GM10266 (cell line): ENCODE data around the gene CCDC175.
A peak's percentile ranks its signal among the peaks of the same experiment; 100 is the strongest.

Experiments used
- DNase-seq: peaks from one replicate; pipeline ENCODE4 v3.0.0; 2012; ENCODE audit errors: extremely low spot score
- TF ChIP-seq, protein P1 (sequence below): IDR thresholded peaks from 2 replicates; pipeline ENCODE4 v1.5.1; 2012; ENCODE audit warnings: mild to moderate bottlenecking, low read depth; ENCODE audit not compliant: control insufficient read depth, insufficient read depth; ENCODE audit errors: missing control alignments

The CCDC175 gene

DNA sequence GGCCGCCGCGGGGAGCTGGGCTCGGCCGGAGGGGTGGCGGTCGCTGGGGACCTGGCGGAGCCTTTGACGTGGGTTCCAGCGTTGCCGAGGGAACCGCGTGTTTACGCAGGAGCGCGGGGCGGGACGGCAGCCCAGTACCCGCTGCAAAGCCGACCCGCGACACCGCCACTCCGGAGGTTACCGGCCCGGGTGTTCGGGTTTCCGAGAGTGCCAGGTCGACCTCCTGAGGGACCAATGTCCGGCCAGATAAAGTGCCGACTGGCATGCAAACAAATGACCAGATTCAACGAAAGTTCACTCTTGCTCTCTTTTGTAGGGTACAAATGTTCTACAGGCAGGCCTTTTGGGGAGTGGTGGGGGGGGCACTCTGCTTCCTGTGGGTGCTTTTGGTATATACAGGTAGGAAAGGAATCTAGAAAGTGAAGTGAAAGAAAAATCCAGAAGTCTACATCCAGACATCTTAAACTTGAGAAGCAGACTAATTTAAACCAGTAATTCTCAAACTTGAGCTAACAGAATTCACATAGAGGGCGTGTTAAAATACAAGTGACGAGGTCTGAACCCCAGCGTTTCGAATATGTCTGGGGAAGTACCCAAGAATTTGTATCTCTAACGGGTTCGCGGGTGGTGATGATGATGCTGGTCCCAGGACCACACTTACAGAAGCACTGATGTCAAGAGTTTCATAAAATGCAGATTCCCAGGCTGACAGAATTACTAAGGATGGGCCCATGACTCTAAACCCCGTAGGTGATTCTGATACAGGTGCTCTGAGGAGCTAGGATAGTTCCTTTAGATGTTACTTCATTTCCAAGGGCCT is 111.1 kb downstream of the CCDC175 start, which contains the start of gene GPR135:
Gene GPR135, minus strand, starts transcription at position 65 of the 820 bp plus-strand sequence. CDS start 154 bp downstream, outside the sequence.
- TF ChIP-seq, protein P1, sequence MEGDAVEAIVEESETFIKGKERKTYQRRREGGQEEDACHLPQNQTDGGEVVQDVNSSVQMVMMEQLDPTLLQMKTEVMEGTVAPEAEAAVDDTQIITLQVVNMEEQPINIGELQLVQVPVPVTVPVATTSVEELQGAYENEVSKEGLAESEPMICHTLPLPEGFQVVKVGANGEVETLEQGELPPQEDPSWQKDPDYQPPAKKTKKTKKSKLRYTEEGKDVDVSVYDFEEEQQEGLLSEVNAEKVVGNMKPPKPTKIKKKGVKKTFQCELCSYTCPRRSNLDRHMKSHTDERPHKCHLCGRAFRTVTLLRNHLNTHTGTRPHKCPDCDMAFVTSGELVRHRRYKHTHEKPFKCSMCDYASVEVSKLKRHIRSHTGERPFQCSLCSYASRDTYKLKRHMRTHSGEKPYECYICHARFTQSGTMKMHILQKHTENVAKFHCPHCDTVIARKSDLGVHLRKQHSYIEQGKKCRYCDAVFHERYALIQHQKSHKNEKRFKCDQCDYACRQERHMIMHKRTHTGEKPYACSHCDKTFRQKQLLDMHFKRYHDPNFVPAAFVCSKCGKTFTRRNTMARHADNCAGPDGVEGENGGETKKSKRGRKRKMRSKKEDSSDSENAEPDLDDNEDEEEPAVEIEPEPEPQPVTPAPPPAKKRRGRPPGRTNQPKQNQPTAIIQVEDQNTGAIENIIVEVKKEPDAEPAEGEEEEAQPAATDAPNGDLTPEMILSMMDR = no peak
- no peak for DNase-seq

DNA sequence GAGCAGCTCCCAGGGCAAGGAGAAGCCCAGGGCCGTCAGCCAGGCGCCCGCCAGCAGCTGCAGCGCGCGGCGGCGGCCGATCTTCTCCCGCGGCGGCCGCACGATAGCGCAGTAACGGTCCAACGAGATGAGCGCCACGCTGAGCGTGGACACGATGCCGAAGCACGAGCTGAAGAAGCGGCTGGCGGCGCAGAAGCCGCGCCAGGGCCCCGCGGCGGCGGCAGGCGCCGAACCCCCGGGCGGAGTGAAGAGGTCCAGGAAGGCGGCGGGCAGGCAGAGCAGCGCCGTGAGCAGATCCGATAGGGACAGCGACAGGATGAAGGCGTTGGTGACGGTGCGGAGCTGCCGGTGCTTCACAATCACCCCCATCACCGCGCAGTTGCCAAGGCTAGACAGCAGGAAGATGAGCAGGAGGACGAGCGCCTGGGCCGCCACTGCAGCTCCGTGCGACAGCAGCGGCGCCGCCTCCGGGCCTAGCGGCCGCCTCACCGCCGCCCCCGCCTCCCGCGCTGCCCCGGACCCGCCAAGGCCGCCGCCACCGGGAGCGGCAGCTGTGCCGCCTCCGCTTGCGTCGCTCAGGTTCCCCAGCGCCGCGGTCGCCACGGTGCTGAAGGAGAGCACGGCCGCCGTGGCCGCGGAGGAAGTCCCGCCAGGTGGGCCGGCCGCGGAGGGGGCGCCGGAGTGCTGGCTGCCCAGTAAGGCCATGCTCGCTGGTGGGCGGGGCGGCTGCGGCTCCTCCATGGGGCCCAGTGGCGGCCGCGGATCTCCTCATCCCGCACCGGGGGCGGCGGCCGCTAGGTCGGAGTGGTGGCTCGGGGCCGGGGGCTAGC is 111.9 kb downstream of the CCDC175 start:
- TF ChIP-seq, protein P1 = peak; percentile 1
- peak; percentile 82 for DNase-seq

DNA sequence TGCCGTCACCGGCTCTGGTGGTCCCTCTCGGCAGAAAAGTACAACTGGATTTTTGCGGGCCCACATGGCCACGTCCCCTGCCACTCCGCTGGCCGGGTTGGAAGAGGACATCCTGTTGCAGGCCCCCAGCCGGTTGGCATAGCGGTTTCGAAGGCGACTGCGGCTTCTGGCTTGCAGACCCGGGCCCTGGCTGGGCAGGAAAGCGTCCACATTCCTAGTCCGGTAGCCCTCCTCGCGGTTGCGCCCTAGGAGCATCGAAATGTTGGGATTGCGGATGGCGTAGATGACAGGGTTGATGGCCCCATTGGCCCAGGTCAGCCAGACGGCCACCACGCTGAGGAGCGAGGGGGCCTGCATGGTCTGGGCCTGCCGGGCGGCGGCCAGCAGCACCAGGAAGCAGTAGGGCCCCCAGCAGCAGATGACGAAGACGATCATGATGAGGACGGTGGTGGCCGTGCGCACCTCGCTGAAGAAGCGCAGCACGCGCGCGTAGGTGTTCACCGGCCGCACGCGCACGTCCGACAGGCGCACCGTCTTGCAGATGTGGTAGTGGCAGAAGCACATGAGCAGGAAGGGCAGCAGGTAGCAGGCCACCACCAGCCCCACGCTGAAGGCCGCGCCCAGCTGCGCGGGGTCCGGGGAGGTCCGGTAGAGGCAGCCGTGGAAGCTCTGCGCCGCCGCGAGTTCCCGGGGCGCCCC is 112.7 kb downstream of the CCDC175 start:
- peak; percentile 48 for DNase-seq
- TF ChIP-seq, protein P1 = no peak

DNA sequence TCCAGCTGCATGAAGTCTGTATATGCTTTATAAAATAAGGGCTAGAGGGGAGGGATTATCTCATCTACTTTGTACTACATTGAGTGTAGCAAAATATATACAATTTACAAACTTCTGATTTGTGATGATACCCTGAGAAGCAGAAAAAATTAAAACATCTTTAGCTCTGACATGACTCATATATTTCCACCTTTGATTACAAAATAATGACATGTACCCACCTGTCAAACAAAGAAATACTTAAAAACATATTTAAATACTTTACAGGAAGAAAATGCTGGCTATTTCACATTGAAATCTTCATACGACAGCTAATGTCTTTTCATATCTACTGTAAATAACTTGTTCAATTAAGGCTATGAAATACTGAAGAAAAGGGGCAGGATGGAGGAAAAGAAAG is 114.7 kb downstream of the CCDC175 start:
- no peak for DNase-seq
- TF ChIP-seq, protein P1 = no peak

DNA sequence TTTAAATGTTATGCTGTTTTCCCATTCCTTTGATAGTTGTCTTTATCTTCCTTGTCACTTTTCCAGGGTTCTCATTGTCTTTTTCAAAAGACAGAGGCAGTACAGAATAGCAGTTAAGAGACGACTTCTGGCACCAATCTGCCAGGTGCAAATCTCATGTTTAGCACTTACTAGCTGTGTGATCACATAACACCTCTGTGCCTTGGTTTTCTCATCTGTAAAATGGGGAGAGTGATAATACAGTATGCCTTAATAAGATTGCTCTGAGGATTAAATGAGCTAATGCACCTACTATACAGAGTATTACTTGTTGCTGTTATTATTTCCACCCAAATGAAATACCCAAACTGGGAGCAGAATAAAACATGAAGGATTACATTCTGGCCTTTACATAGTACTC is 116.2 kb downstream of the CCDC175 start:
- TF ChIP-seq, protein P1 = no peak
- no peak for DNase-seq

DNA sequence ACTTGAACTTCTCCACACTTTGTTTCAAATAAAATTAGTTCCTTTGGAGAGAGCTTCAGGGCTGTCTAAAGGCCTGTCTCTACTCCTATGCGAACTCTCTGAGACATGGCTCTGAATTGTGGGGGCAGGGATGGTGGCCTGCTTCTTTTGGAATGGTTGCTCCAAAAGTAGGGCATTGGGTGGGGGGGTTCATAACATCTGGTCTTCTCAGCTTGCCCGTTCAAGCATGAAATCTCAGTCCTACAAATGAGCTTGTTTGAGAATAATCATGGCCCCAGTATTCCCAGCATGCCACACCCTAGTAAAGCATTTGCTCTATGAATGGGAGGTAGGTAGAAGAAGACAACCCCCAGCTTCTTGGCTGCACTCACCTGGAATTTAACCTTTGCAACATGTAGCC is 118.1 kb downstream of the CCDC175 start:
- TF ChIP-seq, protein P1 = no peak

More for the DNA sequence above, 118.1 kb downstream of the CCDC175 start:
- no peak for DNase-seq
